MM.1S (cell line): ENCODE measurements around the gene EPN2.
"Not testable (repeated sequence)": the region's sequence is repeated elsewhere in the genome, so short reads cannot be mapped to it uniquely, and the experiment has no call there.

Experiments used
- DNase-seq: peaks from one replicate; pipeline ENCODE4 v3.0.0-alpha.2; 2015
- H2AFZ ChIP-seq: fragments of 300-600 bp; sonication (generic); 2 replicates; pipeline ENCODE4 v1.6.0; 2016; ENCODE audit warnings: antibody characterized with exemption, low read length
- H3F3A ChIP-seq: fragments of 300-600 bp; sonication (generic); 2 replicates; pipeline ENCODE4 v1.6.1; 2016; ENCODE audit warnings: mild to moderate bottlenecking, antibody characterized with exemption, low read length, moderate library complexity, mixed read lengths; ENCODE audit not compliant: insufficient read depth
- H3K27ac ChIP-seq: fragments of 300-600 bp; sonication (generic); 2 replicates; pipeline ENCODE4 v1.5.1; 2016; ENCODE audit warnings: mild to moderate bottlenecking, low read length
- H3K27me3 ChIP-seq: fragments of 300-600 bp; sonication (generic); replicated peaks from 2 replicates; pipeline ENCODE4 v1.6.0; 2016; ENCODE audit warnings: low read length; ENCODE audit not compliant: insufficient read depth
- H3K36me3 ChIP-seq: fragments of 300-600 bp; sonication (generic); replicated peaks from 2 replicates; pipeline ENCODE4 v1.6.1; 2016; ENCODE audit warnings: mild to moderate bottlenecking, low read length, mixed read lengths; ENCODE audit not compliant: insufficient read depth
- H3K4me1 ChIP-seq: fragments of 300-600 bp; sonication (generic); 2 replicates; pipeline ENCODE4 v1.6.1; 2016; ENCODE audit warnings: low read length, mixed read lengths
- H3K4me2 ChIP-seq: fragments of 300-600 bp; sonication (generic); 2 replicates; pipeline ENCODE4 v1.6.0; 2016; ENCODE audit warnings: low read depth, low read length
- H3K4me3 ChIP-seq: fragments of 300-600 bp; sonication (generic); 2 replicates; pipeline ENCODE4 v1.5.1; 2016; ENCODE audit warnings: low read length, mixed read lengths
- H3K79me2 ChIP-seq: fragments of 300-600 bp; sonication (generic); 2 replicates; pipeline ENCODE4 v1.6.1; 2016; ENCODE audit warnings: mixed run types, low read length, mixed read lengths
- H3K9ac ChIP-seq: fragments of 300-600 bp; sonication (generic); 2 replicates; pipeline ENCODE4 v1.6.1; 2016; ENCODE audit warnings: low read length, mixed read lengths
- H3K9me2 ChIP-seq: fragments of 300-600 bp; sonication (generic); replicated peaks from 2 replicates; pipeline ENCODE4 v1.6.1; 2016; ENCODE audit warnings: mild to moderate bottlenecking, low read length, mixed read lengths; ENCODE audit not compliant: insufficient read depth
- H3K9me3 ChIP-seq: fragments of 300-600 bp; sonication (generic); replicated peaks from 2 replicates; pipeline ENCODE4 v1.6.1; 2016; ENCODE audit warnings: mild to moderate bottlenecking, low read length, mixed read lengths; ENCODE audit not compliant: insufficient read depth
- H4K20me1 ChIP-seq: fragments of 300-600 bp; sonication (generic); 2 replicates; pipeline ENCODE4 v1.6.1; 2016; ENCODE audit warnings: mild to moderate bottlenecking, low read length, moderate library complexity, mixed read lengths; ENCODE audit not compliant: insufficient read depth
- CTCF ChIP-seq: fragments of 300-600 bp; sonication (generic); IDR thresholded peaks from 2 replicates; pipeline ENCODE4 v1.5.1; 2016; ENCODE audit warnings: antibody characterized with exemption, low read length, mixed read lengths
- EZH2 ChIP-seq: fragments of 300-600 bp; sonication (generic); optimal IDR thresholded peaks from 2 replicates; pipeline ENCODE3; 2017; ENCODE audit warnings: low read depth, mild to moderate bottlenecking, antibody characterized with exemption, low read length, mixed read lengths
- EZH2phosphoT487 ChIP-seq: fragments of 300-600 bp; sonication (generic); IDR thresholded peaks from 2 replicates; pipeline ENCODE4 v1.6.1; 2018; ENCODE audit warnings: antibody characterized with exemption, low read length

The EPN2 gene

GRCh38 chr17:19236351-19237138 is 621 bp upstream of the EPN2 start:
- H4K20me1 ChIP-seq, H3K36me3 ChIP-seq, H3K4me3 ChIP-seq, DNase-seq, H3K27ac ChIP-seq, H3K9ac ChIP-seq, H3F3A ChIP-seq, H3K9me3 ChIP-seq, H3K4me1 ChIP-seq, H3K9me2 ChIP-seq, H3K27me3 ChIP-seq, H2AFZ ChIP-seq, H3K4me2 ChIP-seq: not testable (repeated sequence)
- peaks cover 29% of the 10 kb centered on the region for H3K79me2 ChIP-seq

GRCh38 chr17:19237389-19238166 is 412 bp downstream of the EPN2 start:
- no peaks in the 10 kb centered on the region for H4K20me1 ChIP-seq
- H3K36me3 ChIP-seq, result no peaks in the 10 kb centered on the region
- no peaks in the 10 kb centered on the region for H3F3A ChIP-seq
- no peaks in the 10 kb centered on the region for H3K27me3 ChIP-seq
- H3K9me2 ChIP-seq, result no peaks in the 10 kb centered on the region
- no peaks in the 10 kb centered on the region for H3K9me3 ChIP-seq
- H3K79me2 ChIP-seq, result peaks cover 31% of the 10 kb centered on the region
- peak overlapping the region; percentile 89 for H3K9ac ChIP-seq
- H3K27ac ChIP-seq, result peak overlapping the region; percentile 25; the same call in 1 of the 2 replicates
- peak overlapping the region; percentile 98 for H3K4me2 ChIP-seq
- H3K4me1 ChIP-seq, result no peaks in the 10 kb centered on the region
- H3K4me3 ChIP-seq, result peak overlapping the region; percentile 99
- H2AFZ ChIP-seq, result peak overlapping the region; percentile 98
- DNase-seq, result peak; percentile 23
- TF ChIP-seq EZH2phosphoT487 (no peak), CTCF (peak; percentile 15; the same call in 1 of the 2 replicates), EZH2 (no peak)

- Histone ChIP-seq H3K36me3 (no peaks in the 10 kb centered on the region), H3K9ac (peak overlapping the region; percentile 89), H3K27me3 (no peaks in the 10 kb centered on the region), H3K27ac (no peak overlapping the region), H3K4me3 (peak overlapping the region; percentile 99), H3K4me2 (peak overlapping the region; percentile 98), H3K9me3 (no peaks in the 10 kb centered on the region), H3K79me2 (peaks cover 36% of the 10 kb centered on the region), H2AFZ (peak overlapping the region; percentile 98), H3K4me1 (no peaks in the 10 kb centered on the region), H3K9me2 (no peaks in the 10 kb centered on the region), H3F3A (no peaks in the 10 kb centered on the region), H4K20me1 (no peaks in the 10 kb centered on the region)
- DNase-seq, result peak; percentile 10
- TF ChIP-seq EZH2phosphoT487, result no peak
- TF ChIP-seq CTCF, result no peak
- no peak for TF ChIP-seq EZH2
Observed at GRCh38 chr17:19238167-19238505, 970 bp downstream of the EPN2 start.

- Histone ChIP-seq H3K79me2 (peaks cover 40% of the 10 kb centered on the region), H2AFZ (no peak overlapping the region), H3K4me3 (no peak overlapping the region), H3K4me2 (no peak overlapping the region), H3K9me3 (no peaks in the 10 kb centered on the region), H3F3A (no peaks in the 10 kb centered on the region), H3K9ac (no peak overlapping the region), H3K27ac (no peak overlapping the region), H3K27me3 (no peaks in the 10 kb centered on the region), H3K36me3 (no peaks in the 10 kb centered on the region), H4K20me1 (no peaks in the 10 kb centered on the region), H3K4me1 (no peaks in the 10 kb centered on the region), H3K9me2 (no peaks in the 10 kb centered on the region)
- TF ChIP-seq CTCF (no peak), EZH2 (no peak), EZH2phosphoT487 (no peak)
- no peak for DNase-seq
Observed at GRCh38 chr17:19239544-19239943, 2.4 kb downstream of the EPN2 start.
